HTERT RPE-1 (cell line): ENCODE measurements around the gene FKBP6.
"Not testable (repeated sequence)": the region's sequence is repeated elsewhere in the genome, so short reads cannot be mapped to it uniquely, and the experiment has no call there.

Experiments used
- in situ Hi-C: fragments of 300-500 bp; cut with MboI; formaldehyde crosslinking; loops from 4 replicates; pipeline ENCODE4 v1.14.3; 2020; ENCODE audit warnings: low sequenced_read_pairs

The FKBP6 gene

GRCh38 chr7:73387908-73388414, 60.0 kb downstream of the FKBP6 start:
- in situ Hi-C loops: no loop called here

- in situ Hi-C loops: no loop called here
Measured at GRCh38 chr7:73391396-73391795, 63.4 kb downstream of the FKBP6 start.

- in situ Hi-C loops: no loop called here
Measured at GRCh38 chr7:73394422-73394821, 66.5 kb downstream of the FKBP6 start.

GRCh38 chr7:73395538-73396503, 67.9 kb downstream of the FKBP6 start:
- in situ Hi-C loops: no loop called here

- in situ Hi-C loops: no loop called here
Measured at GRCh38 chr7:73397521-73398281, 69.7 kb downstream of the FKBP6 start.

GRCh38 chr7:73399185-73400050, 71.5 kb downstream of the FKBP6 start:
- in situ Hi-C loops: not testable (repeated sequence)

GRCh38 chr7:73404860-73405259, 76.9 kb downstream of the FKBP6 start:
- in situ Hi-C loops: not testable (repeated sequence)
